Middle frontal gyrus (tissue), 1 donor: ENCODE results near the gene ALS2CL.

Source experiments
- DNase-seq: peaks from one replicate; pipeline ENCODE4 v3.0.0-alpha.2; 2015; ENCODE audit warnings: low spot score; ENCODE audit errors: extremely low spot score

Gene ALS2CL

GRCh38 chr3:46665763-46666452 is 27.6 kb downstream of the ALS2CL start:
- DNase-seq: no peak

DNA sequence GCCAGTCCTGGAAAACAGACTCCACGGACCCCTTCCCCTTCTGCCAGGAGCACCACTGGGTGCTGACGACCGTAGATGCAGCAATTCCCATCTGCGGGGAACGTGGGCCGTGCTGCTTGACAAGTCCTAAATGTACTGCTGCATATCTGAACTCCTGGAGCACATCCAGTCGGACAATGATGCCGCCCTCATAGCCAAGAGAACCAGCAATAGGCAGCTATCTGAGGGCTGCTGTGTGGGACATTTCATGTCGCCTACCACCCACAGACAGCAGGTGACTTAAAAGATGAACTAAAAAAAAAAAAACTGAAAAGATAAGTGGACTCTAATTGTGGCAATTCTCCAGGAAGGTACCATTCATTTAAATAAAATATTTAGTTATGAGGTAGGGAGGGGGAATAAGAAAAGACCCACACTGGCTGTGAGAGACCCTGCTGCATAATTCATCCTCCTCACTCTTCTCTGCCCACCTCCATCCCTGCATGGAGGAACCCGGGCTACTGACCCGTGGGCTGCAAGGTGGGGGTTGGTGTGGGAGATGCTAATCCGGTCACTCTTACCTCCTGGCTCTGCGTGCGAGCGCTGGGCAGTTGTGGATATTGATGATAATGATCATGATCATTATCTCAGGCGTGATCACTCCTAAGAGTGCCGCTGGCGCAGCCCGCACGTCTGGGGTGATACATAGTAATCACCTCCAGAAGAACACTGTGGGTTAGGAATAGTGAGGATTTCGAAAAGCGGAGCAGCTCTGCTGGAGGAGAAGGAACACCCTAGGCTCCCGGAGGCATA is 28.3 kb downstream of the ALS2CL start:
- DNase-seq: peak; percentile 22

DNA sequence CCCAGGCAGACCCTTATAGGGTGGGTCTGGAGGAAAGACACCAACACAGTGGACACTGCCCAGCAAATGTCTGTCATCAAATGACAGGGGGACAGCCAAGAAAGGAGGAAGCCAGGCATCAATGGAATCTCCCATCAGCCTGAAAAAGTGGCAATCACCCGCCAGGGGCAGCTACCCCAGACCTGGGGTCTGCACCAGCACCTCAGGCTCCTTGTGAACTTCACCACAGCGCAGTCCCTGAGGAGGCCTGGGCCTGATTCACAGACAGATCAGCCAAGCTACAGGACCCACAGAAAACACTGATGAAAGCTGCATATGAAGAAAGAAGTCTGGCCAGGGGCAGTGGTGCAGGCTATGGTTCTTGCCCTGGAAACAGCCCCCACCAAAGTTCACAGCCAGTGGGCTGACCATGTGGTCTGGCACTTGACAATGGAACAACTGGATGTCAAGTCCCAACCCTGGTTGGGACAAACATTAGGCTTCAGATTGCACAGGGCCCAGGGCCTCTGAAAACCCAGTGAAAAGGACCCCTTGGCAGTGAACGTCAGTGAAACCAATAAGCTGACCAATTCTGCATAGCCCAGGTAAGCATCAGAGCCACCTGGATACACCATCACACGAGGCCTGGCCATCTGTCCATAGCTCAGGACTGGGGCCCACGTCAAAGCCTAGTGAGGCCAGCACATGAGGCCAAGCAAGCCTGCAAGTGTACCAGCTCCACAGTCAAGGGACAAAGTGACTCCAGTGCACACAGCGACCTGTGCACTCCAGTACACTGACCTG is 29.1 kb downstream of the ALS2CL start:
- DNase-seq: no peak

DNA sequence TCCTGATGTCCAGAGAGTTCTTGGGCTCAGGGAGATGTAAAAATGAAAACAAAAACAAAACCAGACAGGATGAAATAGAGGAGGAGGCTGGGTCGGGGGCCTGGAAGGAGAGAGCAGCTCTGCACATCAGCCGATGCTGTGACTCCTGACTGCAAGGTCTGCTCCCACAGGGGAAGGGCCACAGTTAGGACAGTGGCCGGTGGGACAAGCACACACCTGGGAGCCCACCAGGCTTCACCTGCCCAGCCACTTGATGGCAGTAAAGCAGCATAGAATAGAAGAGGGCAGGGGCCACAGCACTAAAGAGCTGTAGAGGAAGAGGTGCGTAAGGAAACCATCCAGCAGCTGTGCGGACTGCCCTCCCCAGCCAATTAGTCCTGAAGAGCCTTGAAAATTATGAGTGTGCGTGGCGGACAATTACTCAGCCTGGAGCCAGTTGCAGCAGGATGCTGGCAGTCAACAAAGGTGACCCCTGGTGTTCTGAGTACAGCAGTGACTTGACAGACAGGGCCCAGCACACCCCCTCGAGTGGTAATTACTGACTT is 29.8 kb downstream of the ALS2CL start:
- DNase-seq: no peak

GRCh38 chr3:46662771-46663551 is 30.5 kb downstream of the ALS2CL start:
- DNase-seq: peak; percentile 67

GRCh38 chr3:46661776-46662766 is 31.4 kb downstream of the ALS2CL start:
- DNase-seq: no peak

GRCh38 chr3:46660543-46661523 is 32.6 kb downstream of the ALS2CL start:
- no peak for DNase-seq

- DNase-seq: no peak
Observed at GRCh38 chr3:46660003-46660402, 33.5 kb downstream of the ALS2CL start.

DNA sequence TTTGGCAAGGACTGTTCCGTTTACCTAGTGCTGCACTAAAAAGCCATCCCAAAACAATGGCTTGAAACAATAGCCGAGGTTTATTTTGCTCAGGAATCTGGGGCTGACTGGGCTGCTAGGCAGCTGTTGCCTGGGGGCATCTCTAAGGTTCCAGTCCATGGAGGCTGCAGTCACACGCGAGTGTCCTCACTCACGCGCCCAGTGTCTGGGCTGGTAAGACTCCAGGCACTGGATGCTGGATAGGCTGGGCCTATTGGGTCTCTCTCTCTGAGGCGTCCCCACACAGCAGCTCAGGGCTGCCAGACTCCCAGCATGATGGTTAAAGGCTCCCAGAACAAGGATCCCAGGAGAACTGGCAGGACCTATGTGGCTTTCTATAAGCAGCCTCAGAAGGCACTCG is 34.2 kb downstream of the ALS2CL start:
- no peak for DNase-seq

DNA sequence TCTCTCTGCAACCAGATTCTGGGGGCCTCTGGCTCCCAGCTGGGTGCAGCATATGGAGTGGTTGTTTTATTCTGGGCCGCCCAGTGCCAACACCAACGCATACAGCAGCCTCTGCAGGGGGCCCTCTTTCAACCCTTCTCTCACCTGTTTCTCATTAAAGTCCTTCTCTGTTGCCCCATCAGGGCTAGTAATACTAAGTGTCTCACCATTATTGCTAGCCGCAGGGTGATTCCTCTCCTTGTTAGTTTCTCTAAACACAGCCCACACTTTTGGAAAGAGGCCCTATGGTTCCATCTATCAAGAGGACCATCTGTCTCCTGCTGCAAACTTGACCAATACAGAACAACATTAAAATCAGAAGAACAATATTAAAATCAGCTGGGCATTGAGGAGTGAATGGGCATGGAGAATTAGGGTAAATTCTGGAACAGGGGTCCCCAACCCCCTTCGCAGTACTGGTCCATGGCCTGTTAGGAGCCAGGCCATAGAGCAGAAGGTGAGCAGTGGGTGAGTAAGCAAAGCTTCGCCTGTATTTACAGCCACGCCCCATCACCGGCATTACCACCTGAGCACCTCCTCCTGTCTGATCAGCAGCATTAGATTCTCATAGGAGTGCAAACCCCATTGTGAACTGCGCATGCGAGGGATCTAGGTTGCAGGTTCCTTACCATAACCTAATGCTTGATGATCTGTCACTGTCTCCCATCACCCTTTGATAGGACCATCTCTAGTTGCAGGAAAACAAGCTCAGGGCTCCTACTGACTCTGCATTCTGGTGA is 36.5 kb downstream of the ALS2CL start:
- DNase-seq: no peak

DNA sequence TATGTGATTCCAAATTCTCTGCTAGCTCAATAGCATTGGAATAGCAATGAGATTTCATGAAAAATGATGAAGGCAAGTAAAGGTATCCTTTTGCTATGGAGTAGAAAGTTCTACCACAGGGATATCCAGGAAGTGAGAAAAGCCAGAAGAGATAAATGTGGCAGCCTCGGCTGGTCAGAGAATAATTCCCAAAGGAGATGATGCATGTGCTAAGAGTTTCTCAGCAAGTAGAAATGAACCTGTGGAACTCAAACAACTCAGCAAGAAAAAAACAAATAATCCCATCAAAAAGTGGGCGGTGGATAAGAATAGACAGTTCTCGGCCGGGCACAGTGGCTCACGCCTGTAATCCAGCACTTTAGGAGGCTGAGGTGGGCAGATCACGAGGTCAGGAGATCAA is 38.2 kb downstream of the ALS2CL start:
- DNase-seq: no peak

DNA sequence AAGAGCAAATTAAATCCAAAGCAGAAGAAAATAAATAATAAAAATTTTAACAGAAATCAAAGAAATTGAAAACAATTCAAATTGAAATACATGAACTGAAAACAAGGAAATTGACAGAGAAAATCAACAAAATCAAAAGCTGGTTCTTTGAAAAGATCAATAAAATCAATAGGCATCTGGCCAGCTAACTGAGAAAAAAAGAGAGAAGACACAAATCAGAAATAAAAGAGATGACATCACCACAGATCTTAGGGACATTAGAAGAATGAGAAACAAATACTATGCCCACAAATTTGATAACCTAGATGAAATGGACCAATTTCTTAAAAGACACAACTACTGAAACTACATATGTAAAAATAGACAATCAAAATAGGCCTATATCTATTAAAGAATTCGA is 42.4 kb downstream of the ALS2CL start:
- no peak for DNase-seq

GRCh38 chr3:46649436-46649835 is 44.0 kb downstream of the ALS2CL start:
- no peak for DNase-seq

- no peak for DNase-seq
Observed at GRCh38 chr3:46648096-46648495, 45.4 kb downstream of the ALS2CL start.

DNA sequence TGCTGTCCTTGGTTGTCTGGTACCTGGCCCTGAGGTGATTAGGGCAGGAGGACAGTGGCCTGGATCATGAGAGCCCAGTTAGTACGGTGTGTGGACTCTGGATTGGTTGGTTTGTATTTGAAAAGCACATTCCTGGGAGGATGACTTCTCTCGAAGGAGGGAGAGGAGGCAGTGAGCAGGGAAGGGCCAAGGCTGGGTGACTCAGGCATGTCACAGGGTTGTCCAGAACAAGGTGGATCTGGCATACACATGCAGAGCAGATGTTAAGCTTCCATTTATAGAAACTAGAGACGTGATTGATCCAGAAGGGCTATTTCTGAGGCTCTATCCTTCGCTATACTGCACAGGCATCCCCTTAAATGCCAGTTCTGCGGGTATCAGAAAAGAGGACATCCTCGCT is 46.8 kb downstream of the ALS2CL start:
- DNase-seq: no peak

DNA sequence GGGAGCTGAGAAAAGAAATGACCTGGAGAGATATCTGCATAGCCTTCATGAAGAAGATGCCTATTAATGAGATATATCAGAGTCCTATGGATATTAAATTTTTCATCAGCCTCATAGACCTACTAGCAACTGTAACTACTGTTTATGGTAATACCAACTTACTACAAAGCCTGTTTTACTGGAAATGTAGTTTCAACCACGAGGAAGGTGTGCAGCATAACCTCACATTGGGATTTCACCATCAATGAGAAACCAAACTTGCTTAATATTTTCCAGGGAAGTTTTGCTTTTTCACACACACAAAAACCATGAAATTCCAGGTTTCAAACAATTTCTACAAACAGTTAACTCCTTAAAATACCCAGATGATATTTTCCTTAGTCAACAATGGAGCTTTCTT is 49.8 kb downstream of the ALS2CL start:
- no peak for DNase-seq

- no peak for DNase-seq
Observed at GRCh38 chr3:46642971-46643370, 50.5 kb downstream of the ALS2CL start.

GRCh38 chr3:46640927-46641326 is 52.6 kb downstream of the ALS2CL start:
- DNase-seq: no peak
